ENCODE results near the gene TMEM132C.

The TMEM132C gene

DNA sequence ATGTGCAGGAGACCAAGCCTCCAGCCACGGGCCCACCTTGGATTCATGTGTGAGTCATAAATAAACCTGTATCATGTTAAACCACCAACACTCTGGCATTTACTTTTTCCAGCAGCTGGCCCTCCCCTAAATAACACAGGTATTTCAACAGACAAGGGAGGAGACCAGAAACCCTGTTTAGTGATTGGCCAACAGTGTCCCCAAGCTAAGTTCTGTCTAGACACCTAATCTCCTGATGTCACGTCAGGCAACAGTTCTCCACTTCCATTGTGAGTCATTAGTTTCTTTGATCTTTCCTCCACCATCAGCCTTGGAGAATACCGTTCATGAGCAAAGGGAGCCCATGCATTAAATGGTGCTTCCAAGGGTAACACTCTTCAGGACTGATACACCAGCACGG lies 196.9 kb downstream of the TMEM132C start:
- no peak for TF ChIP-seq YY1 (IDR thresholded peaks at IDR 0.05; ENCODE audit: low read depth)
- TF ChIP-seq, protein P1, sequence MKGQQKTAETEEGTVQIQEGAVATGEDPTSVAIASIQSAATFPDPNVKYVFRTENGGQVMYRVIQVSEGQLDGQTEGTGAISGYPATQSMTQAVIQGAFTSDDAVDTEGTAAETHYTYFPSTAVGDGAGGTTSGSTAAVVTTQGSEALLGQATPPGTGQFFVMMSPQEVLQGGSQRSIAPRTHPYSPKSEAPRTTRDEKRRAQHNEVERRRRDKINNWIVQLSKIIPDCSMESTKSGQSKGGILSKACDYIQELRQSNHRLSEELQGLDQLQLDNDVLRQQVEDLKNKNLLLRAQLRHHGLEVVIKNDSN (IDR thresholded peaks at IDR 0.05) = no peak
- TF ChIP-seq TAF1 (IDR thresholded peaks at IDR 0.05; ENCODE audit: low read depth) = no peak
- TF ChIP-seq CEBPB (IDR thresholded peaks at IDR 0.05) = no peak
- TF ChIP-seq, protein P2, sequence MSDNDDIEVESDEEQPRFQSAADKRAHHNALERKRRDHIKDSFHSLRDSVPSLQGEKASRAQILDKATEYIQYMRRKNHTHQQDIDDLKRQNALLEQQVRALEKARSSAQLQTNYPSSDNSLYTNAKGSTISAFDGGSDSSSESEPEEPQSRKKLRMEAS (IDR thresholded peaks at IDR 0.05) = no peak
- TF ChIP-seq NFIC (IDR thresholded peaks at IDR 0.05) = no peak
- no peak for TF ChIP-seq RAD21 (IDR thresholded peaks at IDR 0.05; ENCODE audit: low read depth)
- TF ChIP-seq TEAD4 (IDR thresholded peaks at IDR 0.05) = no peak
- TF ChIP-seq TCF12 (IDR thresholded peaks at IDR 0.05; ENCODE audit: low read depth) = no peak
- TF ChIP-seq EP300 (IDR thresholded peaks at IDR 0.05; ENCODE audit: borderline replicate concordance) = no peak
- TF ChIP-seq CREB1 (IDR thresholded peaks at IDR 0.05; ENCODE audit: low read depth) = no peak
- no peak for TF ChIP-seq FOXM1 (IDR thresholded peaks at IDR 0.05; ENCODE audit: borderline replicate concordance, low read depth)
- TF ChIP-seq, protein P3, sequence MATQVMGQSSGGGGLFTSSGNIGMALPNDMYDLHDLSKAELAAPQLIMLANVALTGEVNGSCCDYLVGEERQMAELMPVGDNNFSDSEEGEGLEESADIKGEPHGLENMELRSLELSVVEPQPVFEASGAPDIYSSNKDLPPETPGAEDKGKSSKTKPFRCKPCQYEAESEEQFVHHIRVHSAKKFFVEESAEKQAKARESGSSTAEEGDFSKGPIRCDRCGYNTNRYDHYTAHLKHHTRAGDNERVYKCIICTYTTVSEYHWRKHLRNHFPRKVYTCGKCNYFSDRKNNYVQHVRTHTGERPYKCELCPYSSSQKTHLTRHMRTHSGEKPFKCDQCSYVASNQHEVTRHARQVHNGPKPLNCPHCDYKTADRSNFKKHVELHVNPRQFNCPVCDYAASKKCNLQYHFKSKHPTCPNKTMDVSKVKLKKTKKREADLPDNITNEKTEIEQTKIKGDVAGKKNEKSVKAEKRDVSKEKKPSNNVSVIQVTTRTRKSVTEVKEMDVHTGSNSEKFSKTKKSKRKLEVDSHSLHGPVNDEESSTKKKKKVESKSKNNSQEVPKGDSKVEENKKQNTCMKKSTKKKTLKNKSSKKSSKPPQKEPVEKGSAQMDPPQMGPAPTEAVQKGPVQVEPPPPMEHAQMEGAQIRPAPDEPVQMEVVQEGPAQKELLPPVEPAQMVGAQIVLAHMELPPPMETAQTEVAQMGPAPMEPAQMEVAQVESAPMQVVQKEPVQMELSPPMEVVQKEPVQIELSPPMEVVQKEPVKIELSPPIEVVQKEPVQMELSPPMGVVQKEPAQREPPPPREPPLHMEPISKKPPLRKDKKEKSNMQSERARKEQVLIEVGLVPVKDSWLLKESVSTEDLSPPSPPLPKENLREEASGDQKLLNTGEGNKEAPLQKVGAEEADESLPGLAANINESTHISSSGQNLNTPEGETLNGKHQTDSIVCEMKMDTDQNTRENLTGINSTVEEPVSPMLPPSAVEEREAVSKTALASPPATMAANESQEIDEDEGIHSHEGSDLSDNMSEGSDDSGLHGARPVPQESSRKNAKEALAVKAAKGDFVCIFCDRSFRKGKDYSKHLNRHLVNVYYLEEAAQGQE (IDR thresholded peaks at IDR 0.05; ENCODE audit: low read depth) = no peak
- no peak for TF ChIP-seq EGR1 (IDR thresholded peaks at IDR 0.05)
- TF ChIP-seq ZBTB7A (IDR thresholded peaks at IDR 0.05; ENCODE audit: low read depth) = no peak

DNA sequence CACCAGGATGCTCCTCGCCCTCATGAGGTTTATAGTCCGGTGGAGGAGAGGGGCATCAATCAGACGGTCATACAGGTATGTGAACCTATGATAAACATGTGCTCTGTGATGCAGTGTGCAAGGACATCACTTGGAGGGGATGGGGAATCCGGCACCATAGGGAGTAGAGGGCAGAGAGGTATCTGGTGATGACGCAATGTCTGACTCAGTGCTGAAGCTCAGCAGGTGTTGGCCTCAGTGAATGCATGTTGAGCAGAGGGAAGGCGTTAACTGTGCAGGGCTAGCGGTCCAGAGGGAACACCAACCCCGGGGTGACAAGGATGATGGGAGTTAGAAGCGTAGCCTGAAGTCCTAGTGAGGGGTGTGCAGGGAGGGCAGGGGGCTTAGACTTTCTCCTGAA lies 200.9 kb downstream of the TMEM132C start:
- TF ChIP-seq ZBTB7A (IDR thresholded peaks at IDR 0.05; ENCODE audit: low read depth) (no peak), TAF1 (IDR thresholded peaks at IDR 0.05; ENCODE audit: low read depth) (no peak), TCF12 (IDR thresholded peaks at IDR 0.05; ENCODE audit: low read depth) (no peak), EGR1 (IDR thresholded peaks at IDR 0.05) (no peak), EP300 (IDR thresholded peaks at IDR 0.05; ENCODE audit: borderline replicate concordance) (no peak), NFIC (IDR thresholded peaks at IDR 0.05) (no peak), YY1 (IDR thresholded peaks at IDR 0.05; ENCODE audit: low read depth) (no peak), FOXM1 (IDR thresholded peaks at IDR 0.05; ENCODE audit: borderline replicate concordance, low read depth) (no peak)
- TF ChIP-seq, protein P1 (IDR thresholded peaks at IDR 0.05) = no peak

DNA sequence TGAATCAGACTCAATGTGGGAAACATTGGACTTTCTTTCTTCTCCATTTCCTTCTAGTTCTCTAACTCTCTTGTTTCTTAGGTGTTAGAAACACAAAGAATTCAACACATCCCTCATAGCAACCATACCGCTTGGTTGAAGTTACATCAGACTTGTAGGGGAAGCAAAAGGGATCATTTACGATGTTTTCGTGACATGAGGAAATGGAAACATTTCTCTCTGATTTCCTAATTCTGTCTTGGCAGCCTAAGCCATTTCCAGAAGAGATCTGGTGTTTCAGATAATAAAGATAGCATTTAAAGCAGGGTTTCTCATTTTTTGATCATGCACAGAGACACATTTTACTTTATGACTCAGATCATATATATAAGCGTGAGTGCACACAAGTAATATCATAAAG lies 202.0 kb downstream of the TMEM132C start:
- TF ChIP-seq NFIC (IDR thresholded peaks at IDR 0.05) = no peak

DNA sequence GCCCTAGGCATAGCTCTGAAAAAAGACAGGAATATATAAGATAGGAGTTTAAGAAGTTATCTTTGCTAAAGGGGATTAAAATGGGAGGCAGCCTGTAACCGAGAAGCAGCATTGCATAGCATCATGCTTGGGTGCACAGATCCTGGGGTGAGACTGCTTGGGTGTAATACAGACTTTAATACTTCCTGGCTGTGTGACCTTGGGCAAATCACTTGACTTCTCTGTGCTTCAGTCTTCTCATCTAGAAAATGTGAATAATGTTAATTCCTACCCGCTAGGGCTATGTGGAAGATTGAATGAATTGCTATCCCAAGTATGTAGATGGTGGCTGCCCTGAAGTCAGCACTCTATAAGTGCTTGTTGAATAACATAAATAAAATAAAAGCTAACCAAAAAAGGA lies 204.5 kb downstream of the TMEM132C start:
- TF ChIP-seq EGR1 (IDR thresholded peaks at IDR 0.05) (no peak), YY1 (IDR thresholded peaks at IDR 0.05; ENCODE audit: low read depth) (no peak), NFIC (IDR thresholded peaks at IDR 0.05) (no peak), TEAD4 (IDR thresholded peaks at IDR 0.05) (no peak), ZBTB7A (IDR thresholded peaks at IDR 0.05; ENCODE audit: low read depth) (no peak), FOXM1 (IDR thresholded peaks at IDR 0.05; ENCODE audit: borderline replicate concordance, low read depth) (no peak), CREB1 (IDR thresholded peaks at IDR 0.05; ENCODE audit: low read depth) (no peak), EP300 (IDR thresholded peaks at IDR 0.05; ENCODE audit: borderline replicate concordance) (no peak), TCF12 (IDR thresholded peaks at IDR 0.05; ENCODE audit: low read depth) (no peak), CEBPB (IDR thresholded peaks at IDR 0.05) (no peak), RAD21 (IDR thresholded peaks at IDR 0.05; ENCODE audit: low read depth) (no peak), TAF1 (IDR thresholded peaks at IDR 0.05; ENCODE audit: low read depth) (no peak)
- TF ChIP-seq, protein P2 (IDR thresholded peaks at IDR 0.05) = no peak
- TF ChIP-seq, protein P1 (IDR thresholded peaks at IDR 0.05) = no peak
- TF ChIP-seq, protein P3 (IDR thresholded peaks at IDR 0.05; ENCODE audit: low read depth) = no peak

DNA sequence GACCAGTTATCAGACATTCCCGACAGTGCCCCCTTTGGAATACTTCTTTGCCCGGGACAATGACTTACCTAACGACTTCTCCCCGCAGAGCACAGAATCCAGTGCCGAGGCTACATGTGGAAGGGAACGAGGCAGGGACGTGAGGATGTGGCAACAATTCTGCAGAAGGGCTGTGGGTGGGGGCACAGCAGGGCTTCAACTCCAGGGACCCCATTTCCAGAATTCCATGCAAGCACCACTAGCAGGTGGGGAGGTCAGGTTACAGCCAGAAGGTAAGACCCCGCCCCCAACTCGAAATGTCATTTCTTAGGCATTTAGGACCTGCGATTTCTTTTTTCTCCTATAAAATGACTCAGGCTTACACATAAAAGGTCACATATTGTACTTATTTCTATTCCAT lies 207.9 kb downstream of the TMEM132C start:
- no peak for TF ChIP-seq YY1 (IDR thresholded peaks at IDR 0.05; ENCODE audit: low read depth)
- TF ChIP-seq, protein P3 (IDR thresholded peaks at IDR 0.05; ENCODE audit: low read depth) = no peak
- no peak for TF ChIP-seq EP300 (IDR thresholded peaks at IDR 0.05; ENCODE audit: borderline replicate concordance)
- no peak for TF ChIP-seq FOXM1 (IDR thresholded peaks at IDR 0.05; ENCODE audit: borderline replicate concordance, low read depth)
- TF ChIP-seq RAD21 (IDR thresholded peaks at IDR 0.05; ENCODE audit: low read depth) = no peak
- TF ChIP-seq, protein P2 (IDR thresholded peaks at IDR 0.05) = no peak
- no peak for TF ChIP-seq EGR1 (IDR thresholded peaks at IDR 0.05)
- no peak for TF ChIP-seq TEAD4 (IDR thresholded peaks at IDR 0.05)
- TF ChIP-seq CEBPB (IDR thresholded peaks at IDR 0.05) = no peak
- TF ChIP-seq, protein P1 (IDR thresholded peaks at IDR 0.05) = no peak
- no peak for TF ChIP-seq CREB1 (IDR thresholded peaks at IDR 0.05; ENCODE audit: low read depth)
- TF ChIP-seq NFIC (IDR thresholded peaks at IDR 0.05) = no peak
- no peak for TF ChIP-seq TCF12 (IDR thresholded peaks at IDR 0.05; ENCODE audit: low read depth)
- TF ChIP-seq TAF1 (IDR thresholded peaks at IDR 0.05; ENCODE audit: low read depth) = no peak

Data from Ishikawa (cell line).